HEK293T (cell line): ENCODE data around the gene EPHB2.

Experiments
- CTCF ChIA-PET: fragments of 350-600 bp; formaldehyde crosslinking; extraction: SDS; loops from one replicate; lab custom pipeline; 2021; ENCODE audit warnings: antibody characterized with exemption, inconsistent platforms; lab: Yijun Ruan, JAX
- POLR2A ChIA-PET: fragments of 350-600 bp; formaldehyde crosslinking; extraction: SDS; loops from one replicate; lab custom pipeline; 2020; ENCODE audit warnings: antibody characterized with exemption, inconsistent platforms; lab: Yijun Ruan, JAX
- DNase-seq: peaks from one replicate; pipeline ENCODE4 v3.0.0; 2012; ENCODE audit warnings: mixed read lengths; ENCODE audit errors: extremely low spot score
- ARNT ChIP-seq: fragments of 450-650 bp; IDR thresholded peaks from 2 replicates; pipeline ENCODE4 v1.6.1; 2017; ENCODE audit warnings: mild to moderate bottlenecking
- BHLHE40 ChIP-seq: fragments of 450-650 bp; IDR thresholded peaks from 2 replicates; pipeline ENCODE4 v1.6.1; 2016; ENCODE audit warnings: mild to moderate bottlenecking, moderate library complexity, borderline replicate concordance
- CTBP1 ChIP-seq: fragments of 450-650 bp; IDR thresholded peaks from 2 replicates; pipeline ENCODE4 v1.6.1; 2016; ENCODE audit warnings: borderline replicate concordance
- ELF4 ChIP-seq: fragments of 450-650 bp; IDR thresholded peaks from 2 replicates; pipeline ENCODE4 v1.6.1; 2017; ENCODE audit warnings: antibody characterized with exemption
- FOXA1 ChIP-seq: fragments of 450-650 bp; IDR thresholded peaks from 2 replicates; pipeline ENCODE4 v1.6.1; 2016; ENCODE audit warnings: mild to moderate bottlenecking
- FOXK2 ChIP-seq: fragments of 450-650 bp; IDR thresholded peaks from 2 replicates; pipeline ENCODE4 v1.6.1; 2016; ENCODE audit warnings: mild to moderate bottlenecking
- FOXM1 ChIP-seq: fragments of 450-650 bp; IDR thresholded peaks from 2 replicates; pipeline ENCODE4 v1.6.1; 2017; ENCODE audit warnings: mild to moderate bottlenecking, borderline replicate concordance
- HDGF ChIP-seq: fragments of 450-650 bp; IDR thresholded peaks from 2 replicates; pipeline ENCODE4 v1.6.1; 2017; ENCODE audit warnings: antibody characterized with exemption, borderline replicate concordance
- L3MBTL2 ChIP-seq: fragments of 450-650 bp; conservative IDR thresholded peaks from 2 replicates; pipeline ENCODE4 v1.6.1; 2016; ENCODE audit warnings: mild to moderate bottlenecking
- LEF1 ChIP-seq: fragments of 450-650 bp; IDR thresholded peaks from 2 replicates; pipeline ENCODE4 v1.6.1; 2017; ENCODE audit warnings: mild to moderate bottlenecking, borderline replicate concordance
- NFRKB ChIP-seq: fragments of 450-650 bp; IDR thresholded peaks from 2 replicates; pipeline ENCODE4 v1.6.1; 2016; ENCODE audit warnings: mild to moderate bottlenecking, moderate library complexity
- PKNOX1 ChIP-seq: fragments of 450-650 bp; IDR thresholded peaks from 2 replicates; pipeline ENCODE4 v1.6.1; 2016
- SP1 ChIP-seq: fragments of 450-650 bp; IDR thresholded peaks from 2 replicates; pipeline ENCODE4 v1.6.1; 2017
- SUZ12 ChIP-seq: fragments of 450-650 bp; IDR thresholded peaks from 2 replicates; pipeline ENCODE4 v1.6.1; 2016; ENCODE audit warnings: mild to moderate bottlenecking
- TARDBP ChIP-seq: fragments of 450-650 bp; IDR thresholded peaks from 2 replicates; pipeline ENCODE4 v1.6.1; 2016
- ZNF384 ChIP-seq: fragments of 450-650 bp; IDR thresholded peaks from 2 replicates; pipeline ENCODE4 v1.6.1; 2016

EPHB2 gene

DNA sequence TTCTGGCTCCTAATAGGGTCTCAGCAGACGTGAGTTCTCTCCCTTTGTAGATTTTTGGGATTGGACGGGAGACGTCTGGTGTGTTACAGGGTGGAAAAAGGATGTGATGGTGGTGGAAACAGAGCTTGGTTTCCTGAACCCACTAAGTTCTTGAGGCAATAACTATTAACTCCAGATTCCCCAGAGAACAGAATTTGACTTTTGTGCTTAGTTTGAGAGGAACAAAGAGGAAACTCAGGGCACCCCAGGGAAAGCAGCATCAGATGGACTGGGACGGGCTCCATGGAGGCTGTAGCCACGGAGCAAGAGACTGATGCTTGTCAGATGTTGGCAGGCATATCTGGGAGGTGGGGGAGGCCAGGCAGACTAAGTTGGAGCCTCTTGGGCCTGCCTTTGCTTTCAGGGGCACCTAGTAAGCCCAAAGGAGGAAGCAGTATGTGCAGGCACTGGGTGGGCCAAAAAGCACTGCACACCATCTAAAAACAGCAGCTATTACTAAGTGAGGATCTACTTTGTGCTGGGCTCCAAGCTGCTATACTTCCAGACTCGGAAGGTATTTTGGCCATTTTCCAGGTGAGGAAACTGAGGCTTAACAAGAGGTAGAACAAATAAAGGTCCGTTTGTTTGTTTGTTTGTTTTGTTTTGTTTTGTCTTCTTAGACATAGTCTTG is 66.9 kb downstream of the EPHB2 start:
- TF ChIP-seq L3MBTL2 (no peak), NFRKB (no peak), FOXA1 (no peak), CTBP1 (no peak)
- ChIA-PET POLR2A (no interaction called here), CTCF (no interaction called here)
- DNase-seq: no peak

DNA sequence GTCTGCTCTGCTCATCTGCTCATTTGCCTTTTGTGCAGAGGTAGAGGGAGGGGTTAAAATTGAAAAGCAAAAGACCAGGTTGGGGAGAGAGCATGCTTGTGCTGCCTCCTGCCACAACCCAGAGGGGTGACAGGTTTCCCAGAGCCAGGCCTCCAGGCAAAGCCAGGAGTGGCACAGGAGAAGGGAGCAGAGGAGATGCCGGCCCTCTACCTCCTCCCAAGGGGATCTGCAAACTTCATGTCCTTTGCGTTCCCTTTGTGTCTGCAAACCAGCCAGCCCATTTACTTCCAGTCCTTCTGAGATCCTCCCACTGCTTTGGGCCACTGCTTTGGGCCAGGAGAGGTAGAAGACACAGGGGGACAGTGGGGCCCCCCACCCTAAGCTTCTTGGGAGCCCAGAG is 67.8 kb downstream of the EPHB2 start:
- no peak for DNase-seq
- ChIA-PET POLR2A (no interaction called here), CTCF (no interaction called here)
- TF ChIP-seq ZNF384 (no peak), NFRKB (no peak), CTBP1 (no peak), BHLHE40 (no peak), SP1 (no peak), LEF1 (no peak), HDGF (no peak), ARNT (no peak), TARDBP (no peak), ELF4 (no peak), FOXK2 (no peak), FOXM1 (no peak), PKNOX1 (no peak), SUZ12 (no peak), FOXA1 (no peak)

- ChIA-PET POLR2A (no interaction called here), CTCF (no interaction called here)
- no peak for DNase-seq
- TF ChIP-seq NFRKB (no peak), SUZ12 (no peak), ARNT (no peak), SP1 (no peak), PKNOX1 (no peak), FOXK2 (no peak), TARDBP (no peak), CTBP1 (no peak), L3MBTL2 (no peak), LEF1 (no peak), ELF4 (no peak), FOXA1 (no peak), BHLHE40 (no peak), HDGF (no peak)
These were observed 68.4 kb downstream of the EPHB2 start for GRCh38 chr1:22778862-22779520.

- CTCF ChIA-PET: no interaction called here
- peak; percentile 97 for DNase-seq
- TF ChIP-seq ARNT: no peak
- TF ChIP-seq FOXM1: no peak
- 0 out of 2 replicates have a peak, but pooled peaks have one; percentile 15 for TF ChIP-seq PKNOX1
- no peak for TF ChIP-seq SUZ12
- POLR2A ChIA-PET: no interaction called here
These were observed 70.1 kb downstream of the EPHB2 start for GRCh38 chr1:22780696-22781095.

GRCh38 chr1:22781483-22781882 is 70.8 kb downstream of the EPHB2 start:
- ChIA-PET CTCF (no interaction called here), POLR2A (no interaction called here)
- TF ChIP-seq PKNOX1 (no peak), ELF4 (no peak), ZNF384 (no peak), BHLHE40 (no peak), L3MBTL2 (no peak), FOXM1 (no peak), SUZ12 (no peak), TARDBP (no peak)
- no peak for DNase-seq

DNA sequence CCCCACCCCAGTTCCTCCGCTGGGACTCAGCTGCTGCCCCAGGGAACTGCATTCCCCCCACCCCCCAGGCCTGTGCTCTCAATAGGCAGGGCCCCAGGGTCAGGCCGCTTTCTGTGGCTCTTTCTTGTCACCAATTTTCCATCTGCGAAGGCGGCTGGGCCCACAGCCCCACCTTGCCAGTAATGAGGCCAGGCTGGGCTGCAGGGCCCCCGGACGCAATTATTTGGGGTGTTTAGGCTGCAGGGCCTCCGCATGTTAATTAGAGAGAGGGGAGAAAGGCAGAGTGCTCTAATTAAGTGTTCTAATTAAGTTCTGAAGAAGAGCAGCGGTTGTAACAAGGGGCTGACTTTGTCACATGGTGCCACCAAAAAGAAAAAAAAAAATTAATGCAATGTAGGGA is 71.8 kb downstream of the EPHB2 start:
- CTCF ChIA-PET: no interaction called here
- POLR2A ChIA-PET: no interaction called here
- TF ChIP-seq SUZ12 (no peak), L3MBTL2 (no peak), TARDBP (no peak), CTBP1 (no peak), SP1 (no peak)
- no peak for DNase-seq
